HG03378 (cell line): ENCODE data around the gene RPTOR.

Experiments
- ATAC-seq: cut with Tn5 transposase; IDR thresholded peaks from one replicate; pipeline ENCODE4 v1.9.1; 2021; ENCODE audit warnings: mild to moderate bottlenecking, moderate library complexity; ENCODE audit not compliant: unreplicated experiment

RPTOR gene

GRCh38 chr17:80913928-80914821, 369.5 kb downstream of the RPTOR start:
- ATAC-seq, result no peak

- ATAC-seq, result no peak
Measured at GRCh38 chr17:80916246-80916645, 371.6 kb downstream of the RPTOR start.

GRCh38 chr17:80917716-80918560, 373.3 kb downstream of the RPTOR start:
- no peak for ATAC-seq

GRCh38 chr17:80918731-80919130, 374.1 kb downstream of the RPTOR start:
- ATAC-seq, result no peak

GRCh38 chr17:80919331-80920311, 375.0 kb downstream of the RPTOR start:
- ATAC-seq, result no peak

- ATAC-seq, result no peak
Measured at GRCh38 chr17:80920441-80920840, 375.8 kb downstream of the RPTOR start.

- no peak for ATAC-seq
Measured at GRCh38 chr17:80921159-80921558, 376.5 kb downstream of the RPTOR start.

- no peak for ATAC-seq
Measured at GRCh38 chr17:80921741-80922579, 377.3 kb downstream of the RPTOR start.

GRCh38 chr17:80922580-80923160, 378.0 kb downstream of the RPTOR start:
- no peak for ATAC-seq

GRCh38 chr17:80923211-80924110, 378.8 kb downstream of the RPTOR start:
- no peak for ATAC-seq

GRCh38 chr17:80924111-80924806, 379.6 kb downstream of the RPTOR start:
- ATAC-seq, result no peak

GRCh38 chr17:80924807-80925610, 380.4 kb downstream of the RPTOR start:
- no peak for ATAC-seq

GRCh38 chr17:80925688-80926335, 381.2 kb downstream of the RPTOR start:
- no peak for ATAC-seq

GRCh38 chr17:80926591-80927250, 382.1 kb downstream of the RPTOR start:
- no peak for ATAC-seq

- ATAC-seq, result no peak
Measured at GRCh38 chr17:80927791-80928216, 383.2 kb downstream of the RPTOR start.

- no peak for ATAC-seq
Measured at GRCh38 chr17:80929449-80929848, 384.8 kb downstream of the RPTOR start.
